H1 (cell line): ENCODE measurements around the gene NKG7. TPM values are rescaled to one million over a fixed set of nuclear protein-coding genes. Genes with fewer than 3 reads are reported as not detected.
A peak's percentile ranks its signal among the peaks of the same experiment; 100 is the strongest.

Experiments
- CTCF ChIA-PET: fragments of 300-600 bp; sonication (Branson Sonifier 250); formaldehyde crosslinking; loops from one replicate; lab custom pipeline; 2021; ENCODE audit not compliant: partially characterized antibody; lab: Charles Lee
- POLR2A ChIA-PET: fragments of 300-600 bp; sonication (Branson Sonifier 250); formaldehyde crosslinking; loops from one replicate; lab custom pipeline; 2021; ENCODE audit warnings: inconsistent platforms; ENCODE audit not compliant: partially characterized antibody; lab: Charles Lee
- DNase-seq, 2 experiments: peaks; one replicate each; pipeline versions ENCODE4 v3.0.0 to v3.0.0-alpha.2; 2010 to 2022; ENCODE audit warnings: low spot score in 2 of 2, low read depth in 1 of 2, mixed read lengths in 1 of 2
- FAIRE-seq: peaks from 2 replicates; lab custom pipeline; 2011; peaks lifted over from hg19 to GRCh38; lab: Jason Lieb, UNC
- H2AFZ ChIP-seq: 2 replicates; pipeline ENCODE4 v1.8.1; 2012; ENCODE audit warnings: low read length, inconsistent platforms
- H2AK5ac ChIP-seq: 2 replicates; pipeline ENCODE4 v1.6.1; 2013; ENCODE audit warnings: low read depth, low read length
- H2BK120ac ChIP-seq: replicated peaks from 2 replicates; pipeline ENCODE3; 2013; ENCODE audit warnings: low read depth, low read length, inconsistent platforms
- H2BK12ac ChIP-seq: 2 replicates; pipeline ENCODE4 v1.6.1; 2013; ENCODE audit warnings: low read depth, low read length
- H2BK15ac ChIP-seq: 2 replicates; pipeline ENCODE4 v1.6.1; 2013; ENCODE audit warnings: low read length
- H2BK20ac ChIP-seq: 2 replicates; pipeline ENCODE4 v1.6.1; 2013; ENCODE audit warnings: low read length
- H2BK5ac ChIP-seq: 2 replicates; pipeline ENCODE4 v1.6.1; 2013; ENCODE audit warnings: low read depth, low read length
- H3K14ac ChIP-seq: 2 replicates; pipeline ENCODE4 v1.6.1; 2013; ENCODE audit warnings: inconsistent platforms; ENCODE audit not compliant: insufficient read length
- H3K18ac ChIP-seq: 2 replicates; pipeline ENCODE4 v1.6.1; 2013; ENCODE audit warnings: low read length; ENCODE audit errors: extremely low read depth
- H3K23ac ChIP-seq: 2 replicates; pipeline ENCODE4 v1.6.1; 2013; ENCODE audit warnings: inconsistent platforms; ENCODE audit not compliant: insufficient read length
- H3K23me2 ChIP-seq: 2 replicates; pipeline ENCODE4 v1.6.1; 2013; ENCODE audit warnings: low read depth, low read length
- H3K27ac ChIP-seq: 2 replicates; pipeline ENCODE4 v1.6.1; 2011; ENCODE audit warnings: low read depth, low read length, inconsistent platforms
- H3K27me3 ChIP-seq, 4 experiments: replicated peaks in 1 of 4; 1 replicate in 1 of 4; 2 replicates in 3 of 4; pipeline versions ENCODE4 v1.6.1 to v1.8.1; 2011 to 2013; ENCODE audit warnings: low read length in 3 of 4, mild to moderate bottlenecking in 3 of 4, inconsistent platforms in 2 of 4, mixed read lengths in 2 of 4, moderate library complexity in 1 of 4; ENCODE audit not compliant: control insufficient read depth in 3 of 4, insufficient read depth in 3 of 4; ENCODE audit errors: extremely low read depth in 1 of 4
- H3K36me3 ChIP-seq, 4 experiments: 2 replicates each; pipeline versions ENCODE4 v1.6.1 to v1.8.1; 2011 to 2013; ENCODE audit warnings: mild to moderate bottlenecking in 4 of 4, low read length in 3 of 4, moderate library complexity in 2 of 4, control low read depth in 1 of 4, inconsistent platforms in 1 of 4; ENCODE audit not compliant: insufficient read depth in 4 of 4, control insufficient read depth in 2 of 4
- H3K4ac ChIP-seq: replicated peaks from 2 replicates; pipeline ENCODE3; 2013; ENCODE audit warnings: low read length, low read depth, mixed read lengths, inconsistent platforms; ENCODE audit not compliant: insufficient read length
- H3K4me1 ChIP-seq, 4 experiments: replicated peaks in 1 of 4; 1 replicate in 1 of 4; 2 replicates in 3 of 4; pipeline versions ENCODE4 v1.6.1 to v1.8.1; 2011 to 2013; ENCODE audit warnings: low read length in 3 of 4, inconsistent platforms in 2 of 4, mixed read lengths in 1 of 4; ENCODE audit not compliant: insufficient read depth in 4 of 4, control insufficient read depth in 3 of 4
- H3K4me2 ChIP-seq, 2 experiments: 2 replicates each; pipeline versions ENCODE4 v1.6.1 to v1.8.1; 2011 to 2013; ENCODE audit warnings: low read depth in 2 of 2, low read length in 2 of 2, control low read depth in 1 of 2, inconsistent platforms in 1 of 2, mild to moderate bottlenecking in 1 of 2; ENCODE audit not compliant: insufficient read depth in 1 of 2
- H3K4me3 ChIP-seq, 4 experiments: fragments of 200-600, 300-600 bp in 1 of 4; sonication (generic), shearing (Covaris generic), sonication (Bioruptor Twin) in 1 of 4; 2 replicates each; pipeline versions ENCODE4 v1.5.1 to v1.8.1; 2011 to 2016; ENCODE audit warnings: low read length in 4 of 4, low read depth in 3 of 4, control low read depth in 2 of 4, inconsistent platforms in 2 of 4, mild to moderate bottlenecking in 2 of 4, mixed read lengths in 1 of 4, moderate library complexity in 1 of 4; ENCODE audit not compliant: insufficient read depth in 2 of 4; ENCODE audit errors: extremely low read depth in 1 of 4
- H3K56ac ChIP-seq: replicated peaks from 2 replicates; pipeline ENCODE3; 2013; ENCODE audit warnings: low read depth, mild to moderate bottlenecking, mixed read lengths, low read length, inconsistent platforms; ENCODE audit not compliant: insufficient read length
- H3K79me1 ChIP-seq: 2 replicates; pipeline ENCODE4 v1.6.1; 2013; ENCODE audit warnings: low read depth, low read length, control low read depth
- H3K79me2 ChIP-seq, 2 experiments: 2 replicates each; pipeline versions ENCODE4 v1.6.1 to v1.8.1; 2012 to 2013; ENCODE audit warnings: low read length in 2 of 2, mild to moderate bottlenecking in 2 of 2, inconsistent platforms in 1 of 2; ENCODE audit not compliant: insufficient read depth in 2 of 2, control insufficient read depth in 1 of 2
- H3K9ac ChIP-seq, 4 experiments: replicated peaks in 1 of 4; 1 replicate in 1 of 4; 2 replicates in 3 of 4; pipeline versions ENCODE4 v1.6.1 to v1.8.1; 2011 to 2013; ENCODE audit warnings: low read depth in 3 of 4, low read length in 3 of 4, control low read depth in 2 of 4, mild to moderate bottlenecking in 2 of 4, moderate library complexity in 2 of 4, inconsistent platforms in 1 of 4; ENCODE audit errors: extremely low read depth in 1 of 4
- H3K9me3 ChIP-seq, 2 experiments: 2 replicates each; pipeline versions ENCODE4 v1.6.1 to v1.8.1; 2012 to 2013; ENCODE audit warnings: mild to moderate bottlenecking in 2 of 2, moderate library complexity in 2 of 2, control low read depth in 1 of 2, inconsistent platforms in 1 of 2, low read depth in 1 of 2, low read length in 1 of 2, mixed read lengths in 1 of 2; ENCODE audit not compliant: insufficient read depth in 2 of 2
- H4K20me1 ChIP-seq, 2 experiments: replicated peaks in 1 of 2; 2 replicates each; pipeline versions ENCODE3 to v1.8.1; 2011 to 2013; ENCODE audit warnings: inconsistent platforms in 2 of 2, low read length in 2 of 2, mild to moderate bottlenecking in 1 of 2; ENCODE audit not compliant: insufficient read depth in 2 of 2, control insufficient read depth in 1 of 2
- H4K5ac ChIP-seq: 2 replicates; pipeline ENCODE4 v1.6.1; 2013; ENCODE audit warnings: low read length, low read depth, mixed read lengths, inconsistent platforms; ENCODE audit not compliant: insufficient read length
- H4K8ac ChIP-seq: 2 replicates; pipeline ENCODE4 v1.8.0; 2013; ENCODE audit warnings: mild to moderate bottlenecking, moderate library complexity, low read length, inconsistent platforms; ENCODE audit not compliant: insufficient read depth; ENCODE audit errors: extremely low read depth
- H4K91ac ChIP-seq: replicated peaks from 2 replicates; pipeline ENCODE3; 2013; ENCODE audit warnings: low read length, mixed read lengths, inconsistent platforms; ENCODE audit not compliant: insufficient read length
- BACH1 ChIP-seq: IDR thresholded peaks from 2 replicates; pipeline ENCODE4 v1.6.1; 2012; ENCODE audit warnings: low read length, improper control_type of control experiment
- CHD2 ChIP-seq: IDR thresholded peaks from 2 replicates; pipeline ENCODE4 v1.6.1; 2012; ENCODE audit warnings: low read length, improper control_type of control experiment
- EGR1 ChIP-seq: IDR thresholded peaks from 2 replicates; pipeline ENCODE4 v1.6.1; 2011; ENCODE audit warnings: low read depth, low read length, borderline replicate concordance
- HDAC2 ChIP-seq, 2 experiments: fragments of 300-600 bp in 1 of 2; sonication (generic) in 1 of 2; IDR thresholded peaks; 2 replicates each; pipeline ENCODE4 v1.6.1; 2011 to 2012; ENCODE audit warnings: low read depth in 2 of 2, low read length in 2 of 2, mild to moderate bottlenecking in 2 of 2, moderate library complexity in 2 of 2, borderline replicate concordance in 1 of 2, inconsistent platforms in 1 of 2
- JUN ChIP-seq: IDR thresholded peaks from 2 replicates; pipeline ENCODE4 v1.6.1; 2011; ENCODE audit warnings: low read depth, mild to moderate bottlenecking, improper control_type of control experiment, low read length
- NANOG ChIP-seq: IDR thresholded peaks from 2 replicates; pipeline ENCODE4 v1.6.1; 2011; ENCODE audit warnings: low read length, low read depth, mild to moderate bottlenecking, inconsistent platforms; ENCODE audit not compliant: insufficient read depth, poor library complexity, severe bottlenecking
- RBBP5 ChIP-seq: IDR thresholded peaks from 2 replicates; pipeline ENCODE4 v1.7.1; 2012; ENCODE audit warnings: low read depth, mild to moderate bottlenecking, inconsistent platforms, low read length, moderate library complexity, borderline replicate concordance
- SIRT6 ChIP-seq: IDR thresholded peaks from one replicate; pipeline ENCODE4 v1.7.1; 2012; ENCODE audit warnings: low read length, inconsistent platforms
- SP2 ChIP-seq: IDR thresholded peaks from 2 replicates; pipeline ENCODE4 v1.6.1; 2012; ENCODE audit warnings: mild to moderate bottlenecking, low read length, inconsistent platforms
- SUZ12 ChIP-seq: fragments of 200-600 bp; sonication (generic); IDR thresholded peaks from 2 replicates; pipeline ENCODE4 v1.6.1; 2012; ENCODE audit warnings: mild to moderate bottlenecking, inconsistent platforms, low read length, moderate library complexity, mixed read lengths
- TBP ChIP-seq: IDR thresholded peaks from 2 replicates; pipeline ENCODE4 v1.6.1; 2011; ENCODE audit warnings: low read depth, low read length, improper control_type of control experiment
- WGBS, 2 experiments: shearing (Covaris generic) in 1 of 2; methylation state at CpG; one replicate each; pipeline versions ENCODE4 v1.1.6 to v1.1.7; 2013 to 2015; ENCODE audit warnings: low lambda C conversion rate in 2 of 2, mixed read lengths in 2 of 2, inconsistent platforms in 1 of 2, low coverage in 1 of 2, missing lambda C conversion rate in 1 of 2; ENCODE audit not compliant: insufficient replicate concordance in 2 of 2, insufficient coverage in 1 of 2, insufficient read length in 1 of 2; ENCODE audit errors: extremely low coverage in 1 of 2, missing lambda C conversion rate in 1 of 2; 5-methylcytosine and 5-hydroxymethylcytosine counted together
- polyA plus RNA-seq, 7 experiments: library from polyadenylated mRNA; depleted of rRNA in 3 of 7; stranded (reverse) in 5 of 7; unstranded in 2 of 7; fragments of >200 nt in 5 of 7; fragments of 200-250 nt in 2 of 7; gene quantifications; 1 replicate in 5 of 7; 2 replicates in 1 of 7; 4 replicates in 1 of 7; pipeline versions ENCODE4 v1.2.1 to v1.2.3, GENCODE V29; 2011 to 2013; ENCODE audit warnings: missing spikeins in 2 of 7, mixed read lengths in 2 of 7
- total RNA-seq: library from RNA; stranded (reverse); fragmentation: NEBNext Ultra II Directional; extraction: Animal tissue kit (Norgen Biotek cat#: 25700); gene quantifications from 2 replicates; pipeline ENCODE4 v1.2.1, GENCODE V29; 2021

Gene NKG7
- total and polyA plus RNA-seq, 2 of the 8 experiments (the other 6 are each of a cell fraction or from before 2014, with no cell fraction given), result not detected

- peak; percentile 38 to 80 for DNase-seq
- TF ChIP-seq SP2 (no peak), NANOG (no peak), JUN (no peak), BACH1 (no peak), HDAC2 (IDR thresholded peaks at IDR 0.05; ENCODE audit: borderline replicate concordance in 1 of 2, low read depth in 2 of 2, low read length in 2 of 2) (no peak), TBP (no peak; the same call in 1 of the 2 replicates), RBBP5 (no peak), CHD2 (no peak), SIRT6 (no peak), EGR1 (no peak), SUZ12 (no peak)
These were observed 45.1 kb downstream of the NKG7 start for GRCh38 chr19:51327066-51328001.

More at GRCh38 chr19:51327066-51328001, 45.1 kb downstream of the NKG7 start:
- Histone ChIP-seq H3K4me1 (peaks cover 0 to 8% (median 5%) of the 10 kb centered on the region in 4 experiments; a peak in 4 of 7 replicates), H3K79me2 (no peaks in the 10 kb centered on the region), H4K20me1 (no peaks in the 10 kb centered on the region), H3K27ac (no peak overlapping the region), H4K91ac (no peak overlapping the region), H4K8ac (peak overlapping the region; percentile 97), H2BK15ac (no peak overlapping the region), H3K4ac (no peak overlapping the region), H2BK120ac (no peak overlapping the region), H3K79me1 (no peaks in the 10 kb centered on the region), H3K4me2 (peak overlapping the region; percentile 36 to 97), H3K27me3 (peaks cover 0 to 6% (median 4%) of the 10 kb centered on the region in 4 experiments; a peak in 4 of 7 replicates), H3K9ac (peak overlapping the region in 2 of 4 experiments; percentile 29 to 42; a peak in 3 of 7 replicates), H2AFZ (0 out of 2 replicates have a peak overlapping the region, but pooled peaks have one; percentile 17), H3K23me2 (peaks cover 4% of the 10 kb centered on the region; the same call in 1 of the 2 replicates), H3K9me3 (no peaks in the 10 kb centered on the region), H3K23ac (no peak overlapping the region), H3K14ac (no peak overlapping the region), H3K56ac (peak overlapping the region; percentile 46), H2BK5ac (no peak overlapping the region), H2AK5ac (no peak overlapping the region), H3K18ac (peak overlapping the region; percentile 60), H2BK12ac (no peak overlapping the region), H4K5ac (peak overlapping the region; percentile 70), H2BK20ac (no peak overlapping the region), H3K36me3 (peaks cover 0 to 19% (median 2%) of the 10 kb centered on the region in 4 experiments; a peak in 4 of 8 replicates), H3K4me3 (peak overlapping the region; percentile 21 to 62 (median 42))
- WGBS, 2 experiments, result 25% methylated on average over 46 of the region's 75 CpGs; no CpG with 5 or more reads in 1 of the 2 experiments
- POLR2A ChIA-PET, result interaction anchor here (1.4 to 3.4 kb wide), 3 partner anchors 10 to 32 kb away, joined by 4 to 19 read pairs (median 7); no protein-coding TSS in a partner anchor
- CTCF ChIA-PET, result interaction anchor here (0.7 to 1.8 kb wide), 7 partner anchors 10 to 72 kb away, joined by 3 to 6 read pairs (median 3); no protein-coding TSS in a partner anchor
- no peak for FAIRE-seq
